Measurements from ENCODE around the gene NCAM1. TPM values are rescaled to one million over a fixed set of nuclear protein-coding genes. Genes with fewer than 3 reads are reported as not detected.

The NCAM1 gene
- total and polyA plus RNA-seq, 12 donors: 38.7 to 181 (median 111) TPM

DNA sequence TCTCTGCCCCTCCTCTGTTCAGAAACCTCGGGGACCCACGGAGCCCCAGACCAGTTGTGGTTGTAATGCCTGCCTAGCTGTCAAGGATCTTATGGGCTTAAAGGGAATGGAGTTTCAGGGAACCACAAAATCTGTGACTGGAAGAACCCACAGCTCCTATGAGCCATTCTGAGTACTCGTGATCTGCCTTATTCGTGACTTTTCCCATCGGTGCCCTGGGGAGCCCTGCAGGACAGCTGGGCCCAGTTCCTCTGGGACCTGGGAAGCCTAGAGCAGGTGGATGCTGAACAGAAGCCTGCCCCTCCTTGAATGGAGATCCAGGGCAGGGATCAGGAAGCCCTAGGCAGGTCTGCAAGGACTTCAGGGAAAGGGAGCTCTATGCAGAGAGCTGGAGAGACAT lies 311.1 kb downstream of the NCAM1 start:
- WGBS, 4 donors: 60 to 78% (median 72%) methylated on average over 5 of the region's 5 CpGs
- Histone ChIP-seq H3K36me3 (replicated peaks in 1 of 2) (peaks cover 0 to 5% of the 10 kb centered on the region in 2 donors), H3K27ac (peak overlapping the region in 1 of 5 donors; percentile 49), H3K9me3 (replicated peaks in 1 of 3) (no peaks in the 10 kb centered on the region), H3K4me3 (no peak overlapping the region), H3K4me1 (replicated peaks in 1 of 2) (no peaks in the 10 kb centered on the region), H3K27me3 (no peaks in the 10 kb centered on the region)
- DNase-seq: no peak
- intact Hi-C loops (cut with DNase I): loop anchor here in 1 of 2 donors (10.0 kb wide), 1 partner anchor 157 kb away; no protein-coding TSS in a partner anchor
- no peak for TF ChIP-seq POLR2A (IDR thresholded peaks at IDR 0.05)
- TF ChIP-seq, protein P1, sequence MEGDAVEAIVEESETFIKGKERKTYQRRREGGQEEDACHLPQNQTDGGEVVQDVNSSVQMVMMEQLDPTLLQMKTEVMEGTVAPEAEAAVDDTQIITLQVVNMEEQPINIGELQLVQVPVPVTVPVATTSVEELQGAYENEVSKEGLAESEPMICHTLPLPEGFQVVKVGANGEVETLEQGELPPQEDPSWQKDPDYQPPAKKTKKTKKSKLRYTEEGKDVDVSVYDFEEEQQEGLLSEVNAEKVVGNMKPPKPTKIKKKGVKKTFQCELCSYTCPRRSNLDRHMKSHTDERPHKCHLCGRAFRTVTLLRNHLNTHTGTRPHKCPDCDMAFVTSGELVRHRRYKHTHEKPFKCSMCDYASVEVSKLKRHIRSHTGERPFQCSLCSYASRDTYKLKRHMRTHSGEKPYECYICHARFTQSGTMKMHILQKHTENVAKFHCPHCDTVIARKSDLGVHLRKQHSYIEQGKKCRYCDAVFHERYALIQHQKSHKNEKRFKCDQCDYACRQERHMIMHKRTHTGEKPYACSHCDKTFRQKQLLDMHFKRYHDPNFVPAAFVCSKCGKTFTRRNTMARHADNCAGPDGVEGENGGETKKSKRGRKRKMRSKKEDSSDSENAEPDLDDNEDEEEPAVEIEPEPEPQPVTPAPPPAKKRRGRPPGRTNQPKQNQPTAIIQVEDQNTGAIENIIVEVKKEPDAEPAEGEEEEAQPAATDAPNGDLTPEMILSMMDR (IDR thresholded peaks at IDR 0.05): no peak

DNA sequence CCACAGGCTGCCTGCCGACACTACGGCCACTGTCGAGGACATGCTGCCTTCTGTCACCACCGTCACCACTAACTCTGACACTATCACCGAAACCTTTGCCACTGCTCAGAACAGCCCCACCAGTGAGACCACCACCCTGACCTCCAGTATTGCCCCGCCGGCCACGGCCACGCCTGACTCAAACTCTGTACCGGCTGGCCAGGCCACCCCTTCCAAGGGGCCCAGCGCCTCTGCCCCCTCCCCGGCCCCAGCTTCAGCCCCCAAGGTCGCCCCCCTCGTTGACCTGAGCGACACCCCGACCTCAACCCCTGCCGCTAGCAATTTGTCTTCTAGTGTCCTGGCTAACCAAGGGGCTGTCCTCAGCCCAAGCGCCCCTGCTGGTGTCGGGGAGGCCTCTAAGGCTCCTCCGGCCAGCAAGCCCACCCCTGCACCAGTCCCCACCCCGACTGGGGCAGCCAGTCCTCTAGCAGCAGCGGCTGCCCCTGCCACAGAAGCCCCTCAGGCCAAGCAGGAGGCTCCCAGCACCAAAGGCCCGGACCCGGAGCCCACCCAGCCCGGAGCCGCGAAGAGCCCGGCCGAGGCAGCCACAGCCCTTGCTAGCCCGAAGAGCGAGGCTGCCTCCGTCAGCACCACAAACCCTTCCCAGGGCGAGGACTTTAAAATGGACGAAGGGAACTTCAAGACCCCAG lies 311.9 kb downstream of the NCAM1 start:
- Histone ChIP-seq H3K27me3 (no peaks in the 10 kb centered on the region), H3K4me1 (replicated peaks in 1 of 2) (no peaks in the 10 kb centered on the region), H3K36me3 (replicated peaks in 1 of 2) (peaks cover 0 to 5% of the 10 kb centered on the region in 2 donors), H3K27ac (peak overlapping the region in 1 of 5 donors; percentile 49), H3K9me3 (replicated peaks in 1 of 3) (no peaks in the 10 kb centered on the region), H3K4me3 (no peak overlapping the region)
- no peak for DNase-seq
- 81 to 92% (median 87%) methylated on average over 13 to 34 of the region's 34 CpGs for WGBS, 4 donors
- intact Hi-C loops (cut with DNase I): loop anchor here in 1 of 2 donors (10.0 kb wide), 1 partner anchor 158 kb away; no protein-coding TSS in a partner anchor
- no peak for TF ChIP-seq POLR2A (IDR thresholded peaks at IDR 0.05)
- TF ChIP-seq, protein P1 (IDR thresholded peaks at IDR 0.05): no peak

DNA sequence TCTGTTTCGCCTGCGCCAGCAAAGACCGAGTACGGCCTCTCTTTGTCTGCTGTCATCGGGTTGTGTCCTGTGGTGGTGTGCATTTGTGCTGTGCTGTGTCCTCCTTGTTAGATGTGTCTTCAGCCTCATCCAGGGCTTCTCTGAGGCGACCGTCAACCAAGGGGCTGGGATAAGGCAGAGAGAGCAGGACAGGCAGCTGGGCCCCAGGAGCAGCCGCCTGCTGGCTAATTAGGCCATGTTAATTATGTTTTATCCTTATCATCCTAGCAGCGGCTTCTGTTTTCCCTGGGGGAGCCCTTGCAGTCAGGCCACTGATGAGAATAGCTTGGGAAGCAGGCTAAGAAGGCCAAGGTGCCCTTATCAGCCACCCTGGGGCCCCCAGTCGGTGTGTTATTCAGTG lies 312.5 kb downstream of the NCAM1 start:
- Histone ChIP-seq H3K4me3 (no peak overlapping the region), H3K27me3 (no peaks in the 10 kb centered on the region), H3K27ac (peak overlapping the region in 1 of 5 donors; percentile 49), H3K4me1 (replicated peaks in 1 of 2) (no peaks in the 10 kb centered on the region), H3K9me3 (replicated peaks in 1 of 3) (no peaks in the 10 kb centered on the region), H3K36me3 (replicated peaks in 1 of 2) (peaks cover 0 to 5% of the 10 kb centered on the region in 2 donors)
- intact Hi-C loops (cut with DNase I): loop anchor here in 1 of 2 donors (10.0 kb wide), 1 partner anchor 159 kb away; no protein-coding TSS in a partner anchor
- WGBS, 4 donors: 87 to 90% (median 90%) methylated on average over 9 to 10 of the region's 10 CpGs
- no peak for TF ChIP-seq POLR2A (IDR thresholded peaks at IDR 0.05)
- TF ChIP-seq, protein P1 (IDR thresholded peaks at IDR 0.05): no peak
- DNase-seq: peak in 1 of 7 donors; percentile 77

- intact Hi-C loops (cut with DNase I): loop anchor here in 1 of 2 donors (10.0 kb wide), 1 partner anchor 160 kb away; no protein-coding TSS in a partner anchor
- Histone ChIP-seq H3K27me3 (no peaks in the 10 kb centered on the region), H3K27ac (no peak overlapping the region), H3K9me3 (replicated peaks in 1 of 3) (no peaks in the 10 kb centered on the region), H3K36me3 (replicated peaks in 1 of 2) (peaks cover 0 to 5% of the 10 kb centered on the region in 2 donors), H3K4me3 (no peak overlapping the region), H3K4me1 (replicated peaks in 1 of 2) (no peaks in the 10 kb centered on the region)
- TF ChIP-seq, protein P1 (IDR thresholded peaks at IDR 0.05): no peak
- TF ChIP-seq POLR2A (IDR thresholded peaks at IDR 0.05): no peak
- WGBS, 4 donors: 86 to 90% (median 89%) methylated on average over 16 to 19 of the region's 19 CpGs
- peak in 2 of 7 donors; percentile 9 to 68 for DNase-seq
Observed at GRCh38 chr11:113274713-113275582, 313.7 kb downstream of the NCAM1 start.
